GM23338 (cell line): ENCODE measurements around the gene CA6. TPM values are rescaled to one million over a fixed set of nuclear protein-coding genes. Genes with fewer than 3 reads are reported as not detected.

ENCODE experiments used
- ATAC-seq: fragments of 200-7000 bp; cut with Tn5 transposase; 3 replicates; pipeline ENCODE4 v1.9.1; 2020
- DNase-seq: peaks from one replicate; pipeline ENCODE4 v3.0.0-alpha.2; 2015; ENCODE audit warnings: low spot score
- H2AFZ ChIP-seq: fragments of 200-600 bp; sonication (generic); 2 replicates; pipeline ENCODE4 v1.8.0; 2016; ENCODE audit warnings: antibody characterized with exemption, mild to moderate bottlenecking, moderate library complexity
- H3F3A ChIP-seq: fragments of 200-600 bp; sonication (generic); replicated peaks from 2 replicates; pipeline ENCODE4 v1.8.0; 2017; ENCODE audit warnings: antibody characterized with exemption, mixed run types, low read depth
- H3K27ac ChIP-seq: fragments of 200-600 bp; sonication (generic); 2 replicates; pipeline ENCODE4 v1.6.1; 2016; ENCODE audit warnings: low read depth
- H3K27me3 ChIP-seq: fragments of 200-600 bp; sonication (generic); 2 replicates; pipeline ENCODE4 v1.8.0; 2016; ENCODE audit warnings: mild to moderate bottlenecking, mixed run types, moderate library complexity; ENCODE audit not compliant: insufficient read depth
- H3K36me3 ChIP-seq: fragments of 200-600 bp; sonication (generic); 2 replicates; pipeline ENCODE4 v1.8.0; 2016; ENCODE audit warnings: mild to moderate bottlenecking; ENCODE audit not compliant: insufficient read depth
- H3K4me1 ChIP-seq: fragments of 200-600 bp; sonication (generic); 2 replicates; pipeline ENCODE4 v1.8.0; 2016; ENCODE audit warnings: mild to moderate bottlenecking, moderate library complexity; ENCODE audit not compliant: insufficient read depth
- H3K4me2 ChIP-seq: fragments of 200-600 bp; sonication (generic); 2 replicates; pipeline ENCODE4 v1.7.1; 2017; ENCODE audit warnings: mixed run types
- H3K4me3 ChIP-seq: fragments of 200-600 bp; sonication (generic); 2 replicates; pipeline ENCODE4 v1.6.1; 2016; ENCODE audit warnings: mixed run types
- H3K79me2 ChIP-seq: fragments of 200-600 bp; sonication (generic); replicated peaks from 2 replicates; pipeline ENCODE4 v1.8.0; 2017; ENCODE audit warnings: mild to moderate bottlenecking; ENCODE audit not compliant: insufficient read depth
- H3K9me2 ChIP-seq: fragments of 200-600 bp; sonication (generic); 2 replicates; pipeline ENCODE4 v1.8.0; 2017; ENCODE audit not compliant: insufficient read depth
- H4K20me1 ChIP-seq: fragments of 200-600 bp; sonication (generic); replicated peaks from 2 replicates; pipeline ENCODE4 v1.8.0; 2017; ENCODE audit warnings: mild to moderate bottlenecking; ENCODE audit not compliant: insufficient read depth
- H3K27ac Mint-ChIP-seq: 2 replicates; pipeline ENCODE4 v1.8.0; 2020; ENCODE audit warnings: inconsistent platforms, mild to moderate bottlenecking, moderate library complexity, mixed read lengths
- H3K27me3 Mint-ChIP-seq: 3 replicates; pipeline ENCODE4 v1.8.0; 2022; ENCODE audit warnings: low read depth, mild to moderate bottlenecking, moderate library complexity, mixed read lengths, inconsistent platforms; ENCODE audit not compliant: insufficient read depth, poor library complexity
- H3K36me3 Mint-ChIP-seq: 3 replicates; pipeline ENCODE4 v1.8.0; 2021; ENCODE audit warnings: low read depth, mild to moderate bottlenecking, inconsistent platforms, moderate library complexity, mixed read lengths
- H3K4me1 Mint-ChIP-seq: 3 replicates; pipeline ENCODE4 v1.8.0; 2020; ENCODE audit warnings: mild to moderate bottlenecking, inconsistent platforms, mixed read lengths
- H3K4me3 Mint-ChIP-seq: 3 replicates; pipeline ENCODE4 v1.8.0; 2021; ENCODE audit warnings: moderate library complexity, mild to moderate bottlenecking, inconsistent platforms, mixed read lengths
- H3K9me3 Mint-ChIP-seq: 3 replicates; pipeline ENCODE4 v1.8.0; 2020; ENCODE audit warnings: moderate library complexity, mild to moderate bottlenecking, inconsistent platforms, mixed read lengths
- CREB1 ChIP-seq: fragments of 250-450 bp; sonication (Bioruptor Pico); IDR thresholded peaks from 2 replicates; pipeline ENCODE4 v1.5.0; 2020; ENCODE audit warnings: low read depth, mild to moderate bottlenecking, moderate library complexity
- EZH2 ChIP-seq: fragments of 200-600 bp; sonication (generic); IDR thresholded peaks from one replicate; pipeline ENCODE4 v1.8.0; 2017; ENCODE audit warnings: antibody characterized with exemption, mild to moderate bottlenecking, low read depth; ENCODE audit not compliant: unreplicated experiment
- EZH2phosphoT487 ChIP-seq: fragments of 200-600 bp; sonication (generic); IDR thresholded peaks from one replicate; pipeline ENCODE4 v1.8.1; 2018; ENCODE audit warnings: antibody characterized with exemption; ENCODE audit not compliant: unreplicated experiment
- JUNB ChIP-seq: IDR thresholded peaks from one replicate; pipeline ENCODE4 v1.6.1; 2016; ENCODE audit warnings: antibody characterized with exemption; ENCODE audit not compliant: unreplicated experiment
- NANOG ChIP-seq: IDR thresholded peaks from 2 replicates; pipeline ENCODE4 v1.6.1; 2016; ENCODE audit warnings: antibody characterized with exemption, borderline replicate concordance
- POLR2AphosphoS5 ChIP-seq: IDR thresholded peaks from 2 replicates; pipeline ENCODE4 v1.6.1; 2016; ENCODE audit warnings: antibody characterized with exemption, low read depth
- STAT1 ChIP-seq: IDR thresholded peaks from one replicate; pipeline ENCODE4 v1.6.1; 2016; ENCODE audit warnings: antibody characterized with exemption; ENCODE audit not compliant: unreplicated experiment
- ZNF114 ChIP-seq: fragments of 250-450 bp; sonication (Bioruptor Pico); IDR thresholded peaks from 2 replicates; pipeline ENCODE4 v1.5.0; 2020; ENCODE audit warnings: mild to moderate bottlenecking, moderate library complexity
- ZNF331 ChIP-seq: fragments of 250-450 bp; sonication (Bioruptor Pico); IDR thresholded peaks from 2 replicates; pipeline ENCODE4 v1.5.0; 2020; ENCODE audit warnings: low read depth, mild to moderate bottlenecking, moderate library complexity
- polyA plus RNA-seq: library from polyadenylated mRNA; unstranded; fragments of >200 nt; fragmentation: Nextera tagmentation; extraction: Ambion mirVana; gene quantifications from 2 replicates; pipeline ENCODE4 v1.2.1, GENCODE V29; 2016
- total RNA-seq: library from RNA; depleted of rRNA; stranded (reverse); fragments of >200 nt; shearing (Covaris generic); gene quantifications from 2 replicates; pipeline ENCODE4 v1.2.3, GENCODE V29; 2014
- TF ChIP-seq, protein P1 (sequence below): IDR thresholded peaks from one replicate; pipeline ENCODE4 v1.6.1; 2018; ENCODE audit warnings: antibody characterized with exemption; ENCODE audit not compliant: unreplicated experiment
- TF ChIP-seq, protein P2 (sequence below): IDR thresholded peaks from 2 replicates; pipeline ENCODE4 v1.6.1; 2016; ENCODE audit warnings: antibody characterized with exemption
- TF ChIP-seq, protein P3 (sequence below): fragments of 250-450 bp; sonication (Bioruptor Pico); IDR thresholded peaks from 2 replicates; pipeline ENCODE4 v1.5.0; 2020; ENCODE audit warnings: mild to moderate bottlenecking, moderate library complexity

The CA6 gene
- total and polyA plus RNA-seq, 2 experiments from 2014 or later, result not detected

DNA sequence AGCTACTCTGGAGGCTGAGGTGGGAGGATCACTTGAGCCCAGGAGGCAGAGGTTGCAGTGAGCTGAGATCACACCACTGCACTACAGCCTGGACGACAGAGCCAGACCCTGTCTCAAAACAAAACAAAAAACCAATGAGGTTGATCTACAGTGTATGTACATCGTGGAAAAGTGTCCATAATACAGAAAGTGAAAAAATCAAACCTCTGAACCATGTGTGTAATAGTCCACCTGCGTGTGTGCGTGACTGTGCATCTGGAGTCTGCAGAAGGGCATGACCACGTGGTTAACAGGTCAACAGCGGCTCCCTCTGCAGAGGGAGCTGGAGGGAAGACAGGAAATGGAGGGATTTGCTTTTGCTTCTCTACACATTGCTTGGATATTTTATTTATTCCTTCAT is 34.8 kb upstream of the CA6 start (continued):
- TF ChIP-seq, protein P1, sequence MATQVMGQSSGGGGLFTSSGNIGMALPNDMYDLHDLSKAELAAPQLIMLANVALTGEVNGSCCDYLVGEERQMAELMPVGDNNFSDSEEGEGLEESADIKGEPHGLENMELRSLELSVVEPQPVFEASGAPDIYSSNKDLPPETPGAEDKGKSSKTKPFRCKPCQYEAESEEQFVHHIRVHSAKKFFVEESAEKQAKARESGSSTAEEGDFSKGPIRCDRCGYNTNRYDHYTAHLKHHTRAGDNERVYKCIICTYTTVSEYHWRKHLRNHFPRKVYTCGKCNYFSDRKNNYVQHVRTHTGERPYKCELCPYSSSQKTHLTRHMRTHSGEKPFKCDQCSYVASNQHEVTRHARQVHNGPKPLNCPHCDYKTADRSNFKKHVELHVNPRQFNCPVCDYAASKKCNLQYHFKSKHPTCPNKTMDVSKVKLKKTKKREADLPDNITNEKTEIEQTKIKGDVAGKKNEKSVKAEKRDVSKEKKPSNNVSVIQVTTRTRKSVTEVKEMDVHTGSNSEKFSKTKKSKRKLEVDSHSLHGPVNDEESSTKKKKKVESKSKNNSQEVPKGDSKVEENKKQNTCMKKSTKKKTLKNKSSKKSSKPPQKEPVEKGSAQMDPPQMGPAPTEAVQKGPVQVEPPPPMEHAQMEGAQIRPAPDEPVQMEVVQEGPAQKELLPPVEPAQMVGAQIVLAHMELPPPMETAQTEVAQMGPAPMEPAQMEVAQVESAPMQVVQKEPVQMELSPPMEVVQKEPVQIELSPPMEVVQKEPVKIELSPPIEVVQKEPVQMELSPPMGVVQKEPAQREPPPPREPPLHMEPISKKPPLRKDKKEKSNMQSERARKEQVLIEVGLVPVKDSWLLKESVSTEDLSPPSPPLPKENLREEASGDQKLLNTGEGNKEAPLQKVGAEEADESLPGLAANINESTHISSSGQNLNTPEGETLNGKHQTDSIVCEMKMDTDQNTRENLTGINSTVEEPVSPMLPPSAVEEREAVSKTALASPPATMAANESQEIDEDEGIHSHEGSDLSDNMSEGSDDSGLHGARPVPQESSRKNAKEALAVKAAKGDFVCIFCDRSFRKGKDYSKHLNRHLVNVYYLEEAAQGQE, result no peak
- TF ChIP-seq, protein P2, sequence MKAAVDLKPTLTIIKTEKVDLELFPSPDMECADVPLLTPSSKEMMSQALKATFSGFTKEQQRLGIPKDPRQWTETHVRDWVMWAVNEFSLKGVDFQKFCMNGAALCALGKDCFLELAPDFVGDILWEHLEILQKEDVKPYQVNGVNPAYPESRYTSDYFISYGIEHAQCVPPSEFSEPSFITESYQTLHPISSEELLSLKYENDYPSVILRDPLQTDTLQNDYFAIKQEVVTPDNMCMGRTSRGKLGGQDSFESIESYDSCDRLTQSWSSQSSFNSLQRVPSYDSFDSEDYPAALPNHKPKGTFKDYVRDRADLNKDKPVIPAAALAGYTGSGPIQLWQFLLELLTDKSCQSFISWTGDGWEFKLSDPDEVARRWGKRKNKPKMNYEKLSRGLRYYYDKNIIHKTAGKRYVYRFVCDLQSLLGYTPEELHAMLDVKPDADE, result no peak
- no peak for TF ChIP-seq ZNF114 (CRISPR knock-in tag)
- TF ChIP-seq STAT1, result no peak
- TF ChIP-seq EZH2, result no peak
- no peak for TF ChIP-seq CREB1 (CRISPR knock-in tag)
- TF ChIP-seq POLR2AphosphoS5, result no peak
- TF ChIP-seq EZH2phosphoT487, result no peak

DNA sequence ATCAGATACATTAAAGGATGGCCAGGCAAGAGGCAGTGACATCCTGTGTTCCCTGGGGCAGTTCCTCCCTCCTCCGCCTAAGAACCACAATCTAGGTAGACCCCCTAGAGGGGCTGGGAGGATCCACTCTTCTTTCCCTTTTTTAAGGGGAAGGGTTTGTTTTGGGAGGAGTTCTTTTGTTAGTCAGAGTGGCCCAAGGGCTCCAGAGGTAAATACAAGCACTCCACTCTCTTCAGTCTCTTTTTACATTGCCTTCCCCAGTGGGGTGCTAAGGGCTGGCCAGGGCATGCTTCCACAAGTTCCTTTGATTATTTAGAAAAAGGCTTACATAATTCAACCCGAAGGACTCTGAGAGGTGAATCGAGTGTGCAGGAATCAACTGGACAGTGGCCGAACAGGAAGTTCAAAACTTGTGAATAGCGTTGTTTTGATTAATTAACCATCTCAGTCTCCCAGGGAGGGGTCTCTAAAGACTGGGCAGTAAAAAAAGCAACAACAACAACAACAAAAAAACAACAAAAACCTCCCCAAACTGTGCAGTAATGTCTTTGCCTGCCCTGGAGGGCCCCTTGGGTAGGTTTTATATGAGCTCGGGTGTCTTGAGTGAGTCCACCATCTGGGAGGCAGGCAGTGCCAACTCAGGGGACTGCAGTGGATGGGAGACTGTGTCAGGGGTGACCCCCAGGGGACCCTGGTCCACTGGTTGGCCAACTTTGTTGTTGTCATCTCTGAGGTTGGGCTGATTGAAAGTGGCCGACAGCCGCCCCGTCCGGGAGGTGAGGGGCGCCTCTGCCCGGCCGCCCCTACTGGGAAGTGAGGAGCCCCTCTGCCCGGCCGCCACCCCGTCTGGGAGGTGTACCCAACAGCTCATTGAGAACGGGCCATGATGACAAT is 34.0 kb upstream of the CA6 start:
- Mint-ChIP-seq H3K4me3 (no peak overlapping the region), H3K27me3 (peaks cover 13% of the 10 kb centered on the region), H3K36me3 (peaks cover 19% of the 10 kb centered on the region; the same call in 2 of the 3 replicates), H3K9me3 (peaks cover 24% of the 10 kb centered on the region), H3K27ac (no peak overlapping the region), H3K4me1 (peaks cover 38% of the 10 kb centered on the region)
- no peaks in the 10 kb centered on the region for H3K9me2 ChIP-seq
- no peak overlapping the region for H3K27ac ChIP-seq
- H3K36me3 ChIP-seq, result no peaks in the 10 kb centered on the region
- H3K4me3 ChIP-seq, result no peak overlapping the region
- no peaks in the 10 kb centered on the region for H3K79me2 ChIP-seq
- peaks cover 28% of the 10 kb centered on the region for H3K4me1 ChIP-seq
- H4K20me1 ChIP-seq, result no peaks in the 10 kb centered on the region
- no peak overlapping the region for H3K4me2 ChIP-seq
- H2AFZ ChIP-seq, result no peak overlapping the region
- ATAC-seq, result peak; percentile 86
- peak; percentile 37 for DNase-seq
- H3K27me3 ChIP-seq, result no peaks in the 10 kb centered on the region
- H3F3A ChIP-seq, result peaks cover 3% of the 10 kb centered on the region; the same call in 1 of the 2 replicates
- TF ChIP-seq EZH2phosphoT487 (no peak), NANOG (no peak), ZNF331 (CRISPR knock-in tag) (no peak), ZNF114 (CRISPR knock-in tag) (no peak), JUNB (no peak)
- TF ChIP-seq, protein P3, sequence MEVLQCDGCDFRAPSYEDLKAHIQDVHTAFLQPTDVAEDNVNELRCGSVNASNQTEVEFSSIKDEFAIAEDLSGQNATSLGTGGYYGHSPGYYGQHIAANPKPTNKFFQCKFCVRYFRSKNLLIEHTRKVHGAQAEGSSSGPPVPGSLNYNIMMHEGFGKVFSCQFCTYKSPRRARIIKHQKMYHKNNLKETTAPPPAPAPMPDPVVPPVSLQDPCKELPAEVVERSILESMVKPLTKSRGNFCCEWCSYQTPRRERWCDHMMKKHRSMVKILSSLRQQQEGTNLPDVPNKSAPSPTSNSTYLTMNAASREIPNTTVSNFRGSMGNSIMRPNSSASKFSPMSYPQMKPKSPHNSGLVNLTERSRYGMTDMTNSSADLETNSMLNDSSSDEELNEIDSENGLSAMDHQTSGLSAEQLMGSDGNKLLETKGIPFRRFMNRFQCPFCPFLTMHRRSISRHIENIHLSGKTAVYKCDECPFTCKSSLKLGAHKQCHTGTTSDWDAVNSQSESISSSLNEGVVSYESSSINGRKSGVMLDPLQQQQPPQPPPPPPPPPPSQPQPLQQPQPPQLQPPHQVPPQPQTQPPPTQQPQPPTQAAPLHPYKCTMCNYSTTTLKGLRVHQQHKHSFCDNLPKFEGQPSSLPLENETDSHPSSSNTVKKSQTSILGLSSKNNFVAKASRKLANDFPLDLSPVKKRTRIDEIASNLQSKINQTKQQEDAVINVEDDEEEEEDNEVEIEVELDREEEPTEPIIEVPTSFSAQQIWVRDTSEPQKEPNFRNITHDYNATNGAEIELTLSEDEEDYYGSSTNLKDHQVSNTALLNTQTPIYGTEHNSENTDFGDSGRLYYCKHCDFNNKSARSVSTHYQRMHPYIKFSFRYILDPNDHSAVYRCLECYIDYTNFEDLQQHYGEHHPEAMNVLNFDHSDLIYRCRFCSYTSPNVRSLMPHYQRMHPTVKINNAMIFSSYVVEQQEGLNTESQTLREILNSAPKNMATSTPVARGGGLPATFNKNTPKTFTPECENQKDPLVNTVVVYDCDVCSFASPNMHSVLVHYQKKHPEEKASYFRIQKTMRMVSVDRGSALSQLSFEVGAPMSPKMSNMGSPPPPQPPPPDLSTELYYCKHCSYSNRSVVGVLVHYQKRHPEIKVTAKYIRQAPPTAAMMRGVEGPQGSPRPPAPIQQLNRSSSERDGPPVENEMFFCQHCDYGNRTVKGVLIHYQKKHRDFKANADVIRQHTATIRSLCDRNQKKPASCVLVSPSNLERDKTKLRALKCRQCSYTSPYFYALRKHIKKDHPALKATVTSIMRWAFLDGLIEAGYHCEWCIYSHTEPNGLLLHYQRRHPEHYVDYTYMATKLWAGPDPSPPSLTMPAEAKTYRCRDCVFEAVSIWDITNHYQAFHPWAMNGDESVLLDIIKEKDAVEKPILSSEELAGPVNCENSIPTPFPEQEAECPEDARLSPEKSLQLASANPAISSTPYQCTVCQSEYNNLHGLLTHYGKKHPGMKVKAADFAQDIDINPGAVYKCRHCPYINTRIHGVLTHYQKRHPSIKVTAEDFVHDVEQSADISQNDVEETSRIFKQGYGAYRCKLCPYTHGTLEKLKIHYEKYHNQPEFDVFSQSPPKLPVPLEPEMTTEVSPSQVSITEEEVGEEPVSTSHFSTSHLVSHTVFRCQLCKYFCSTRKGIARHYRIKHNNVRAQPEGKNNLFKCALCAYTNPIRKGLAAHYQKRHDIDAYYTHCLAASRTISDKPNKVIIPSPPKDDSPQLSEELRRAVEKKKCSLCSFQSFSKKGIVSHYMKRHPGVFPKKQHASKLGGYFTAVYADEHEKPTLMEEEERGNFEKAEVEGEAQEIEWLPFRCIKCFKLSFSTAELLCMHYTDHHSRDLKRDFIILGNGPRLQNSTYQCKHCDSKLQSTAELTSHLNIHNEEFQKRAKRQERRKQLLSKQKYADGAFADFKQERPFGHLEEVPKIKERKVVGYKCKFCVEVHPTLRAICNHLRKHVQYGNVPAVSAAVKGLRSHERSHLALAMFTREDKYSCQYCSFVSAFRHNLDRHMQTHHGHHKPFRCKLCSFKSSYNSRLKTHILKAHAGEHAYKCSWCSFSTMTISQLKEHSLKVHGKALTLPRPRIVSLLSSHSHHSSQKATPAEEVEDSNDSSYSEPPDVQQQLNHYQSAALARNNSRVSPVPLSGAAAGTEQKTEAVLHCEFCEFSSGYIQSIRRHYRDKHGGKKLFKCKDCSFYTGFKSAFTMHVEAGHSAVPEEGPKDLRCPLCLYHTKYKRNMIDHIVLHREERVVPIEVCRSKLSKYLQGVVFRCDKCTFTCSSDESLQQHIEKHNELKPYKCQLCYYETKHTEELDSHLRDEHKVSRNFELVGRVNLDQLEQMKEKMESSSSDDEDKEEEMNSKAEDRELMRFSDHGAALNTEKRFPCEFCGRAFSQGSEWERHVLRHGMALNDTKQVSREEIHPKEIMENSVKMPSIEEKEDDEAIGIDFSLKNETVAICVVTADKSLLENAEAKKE (CRISPR knock-in tag), result no peak
